HG03039 (cell line): ENCODE results near the gene CDKN1C.
"Not testable (repeated sequence)": the region's sequence is repeated elsewhere in the genome, so short reads cannot be mapped to it uniquely, and the experiment has no call there.

Experiments
- ATAC-seq: cut with Tn5 transposase; IDR thresholded peaks from one replicate; pipeline ENCODE4 v1.9.1; 2021; ENCODE audit warnings: mild to moderate bottlenecking, moderate library complexity; ENCODE audit not compliant: unreplicated experiment

CDKN1C gene

DNA sequence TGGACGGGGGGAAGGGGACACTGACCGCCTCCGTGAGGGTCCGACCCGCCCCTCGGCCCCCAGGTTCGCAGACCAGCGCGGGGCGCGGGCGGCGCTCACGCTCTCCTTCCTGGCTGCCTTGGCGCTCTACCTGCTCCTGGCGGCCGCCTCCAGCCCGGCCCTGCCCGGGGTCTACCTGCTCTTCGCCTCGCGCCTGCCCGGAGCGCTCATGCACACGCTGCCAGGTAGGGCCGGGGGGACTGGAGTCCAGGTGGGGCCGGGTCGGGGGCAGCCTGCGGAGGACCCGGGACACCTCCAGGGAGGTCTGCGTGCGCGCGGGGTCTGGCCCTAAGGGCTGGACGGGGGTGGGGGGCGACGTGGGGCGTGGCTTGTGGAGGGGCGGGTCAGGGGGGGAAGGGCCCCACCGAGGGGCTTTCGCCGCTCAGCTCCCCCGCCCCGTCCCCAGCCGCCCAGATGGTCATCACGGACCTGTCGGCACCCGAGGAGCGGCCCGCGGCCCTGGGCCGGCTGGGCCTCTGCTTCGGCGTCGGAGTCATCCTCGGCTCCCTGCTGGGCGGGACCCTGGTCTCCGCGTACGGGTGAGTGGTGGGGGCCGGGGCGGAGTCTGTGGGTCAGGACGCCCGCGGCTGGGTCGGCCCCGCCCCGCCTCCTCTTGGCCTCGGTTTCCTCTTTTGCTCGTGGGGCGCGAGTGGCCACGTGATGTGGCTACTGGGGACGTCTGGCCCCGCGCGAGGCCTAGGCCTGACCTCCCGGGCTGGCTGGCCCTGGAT is 23.7 kb upstream of the CDKN1C start:
- ATAC-seq, result no peak

DNA sequence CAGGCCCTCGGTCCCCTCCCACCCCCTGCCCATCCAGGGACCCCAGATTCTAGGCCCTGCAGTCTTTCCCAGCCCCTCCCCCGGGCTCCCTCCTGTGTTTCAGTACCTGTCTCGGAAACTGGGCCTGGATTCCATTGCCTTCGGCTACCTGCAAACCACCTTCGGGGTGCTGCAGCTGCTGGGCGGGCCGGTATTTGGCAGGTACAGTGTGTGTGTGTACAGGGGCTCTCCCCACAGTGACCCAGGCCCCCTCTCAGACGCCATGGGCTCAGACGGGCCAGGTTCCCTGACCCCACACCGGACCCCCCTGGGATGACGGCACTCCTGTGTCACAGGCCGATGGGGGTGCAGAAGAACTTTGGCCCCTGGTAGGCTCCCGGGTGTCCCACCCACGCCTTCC is 22.6 kb upstream of the CDKN1C start:
- ATAC-seq, result no peak

DNA sequence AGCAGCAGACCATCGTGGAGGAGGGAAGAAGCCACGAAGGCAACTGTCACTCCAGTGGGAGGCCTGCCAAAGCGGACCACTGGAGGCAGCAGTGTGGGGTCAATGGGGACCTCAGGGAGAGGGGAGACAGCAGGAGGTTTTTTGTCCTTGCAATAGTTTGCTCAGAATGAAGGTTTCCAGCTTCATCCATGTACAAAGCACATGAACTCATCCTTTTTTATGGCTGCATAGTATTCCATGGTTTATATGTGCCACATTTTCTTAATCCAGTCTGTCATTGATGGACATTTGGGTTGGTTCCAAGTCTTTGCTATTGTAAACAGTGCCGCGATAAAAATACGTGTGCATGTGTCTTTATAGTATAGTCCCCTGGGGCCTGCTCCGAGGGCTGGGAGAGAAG is 19.7 kb upstream of the CDKN1C start:
- ATAC-seq, result not testable (repeated sequence)

- no peak for ATAC-seq
Observed at GRCh38 chr11:2904153-2905052, 18.8 kb upstream of the CDKN1C start.

DNA sequence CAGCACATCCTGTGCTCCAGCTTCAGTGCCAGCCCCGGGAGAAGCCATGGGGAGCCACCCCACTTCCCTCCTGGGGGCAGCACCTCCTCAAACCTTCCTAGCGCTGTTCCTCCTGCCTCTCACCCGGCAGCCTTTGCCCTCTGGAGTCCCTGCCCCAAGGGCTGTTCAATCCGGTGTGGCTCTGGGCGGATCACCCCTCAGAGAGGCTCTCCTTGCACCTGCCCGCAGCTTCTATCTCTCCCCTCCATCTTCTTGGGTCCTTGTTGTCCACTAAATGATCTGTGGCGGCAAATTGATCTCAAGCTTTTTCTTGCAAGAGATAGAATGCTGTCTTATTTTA is 18.1 kb upstream of the CDKN1C start:
- ATAC-seq, result no peak

DNA sequence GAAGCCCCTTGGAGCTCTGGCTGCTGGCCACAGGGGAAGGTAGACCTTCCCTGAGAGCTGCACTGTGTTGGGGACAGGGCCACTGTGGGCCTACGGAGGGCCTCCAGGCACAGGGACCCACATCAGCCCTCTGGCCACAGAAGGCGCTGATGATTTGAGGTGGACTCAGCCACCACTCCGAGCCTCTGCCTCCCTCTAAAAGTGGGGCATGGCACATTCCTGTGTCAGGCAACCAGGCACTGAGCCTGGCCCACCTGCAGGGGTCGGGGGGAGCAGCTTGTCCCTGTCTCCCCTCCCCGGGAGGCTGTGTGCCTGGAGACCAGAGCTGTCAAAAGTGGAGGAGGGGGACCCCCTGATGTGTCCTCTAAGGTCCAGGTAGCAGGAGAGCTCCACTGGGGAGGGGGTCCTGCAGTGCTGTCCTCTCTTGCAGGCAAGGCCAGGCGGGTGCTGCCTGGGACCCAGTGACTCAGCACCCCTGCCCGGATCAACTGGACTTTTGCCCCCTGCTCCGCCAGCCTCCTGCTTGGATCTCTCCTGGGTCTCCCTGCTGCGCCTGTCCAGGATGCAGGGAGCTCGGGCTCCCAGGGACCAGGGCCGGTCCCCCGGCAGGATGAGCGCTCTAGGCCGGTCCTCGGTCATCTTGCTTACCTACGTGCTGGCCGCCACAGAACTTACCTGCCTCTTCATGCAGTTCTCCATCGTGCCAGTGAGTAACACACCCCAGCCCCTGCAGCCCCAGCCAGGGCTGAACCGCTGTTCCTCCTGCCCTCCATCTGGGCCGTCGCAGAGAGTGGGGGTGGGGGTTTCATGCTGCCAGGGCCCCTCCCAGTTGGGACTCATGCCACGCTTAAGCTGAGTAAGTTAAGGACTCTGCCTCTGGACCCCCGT is 17.5 kb upstream of the CDKN1C start:
- no peak for ATAC-seq

GRCh38 chr11:2901854-2902783 is 16.5 kb upstream of the CDKN1C start:
- peak; percentile 91 for ATAC-seq

GRCh38 chr11:2901196-2901796 is 15.7 kb upstream of the CDKN1C start:
- no peak for ATAC-seq

DNA sequence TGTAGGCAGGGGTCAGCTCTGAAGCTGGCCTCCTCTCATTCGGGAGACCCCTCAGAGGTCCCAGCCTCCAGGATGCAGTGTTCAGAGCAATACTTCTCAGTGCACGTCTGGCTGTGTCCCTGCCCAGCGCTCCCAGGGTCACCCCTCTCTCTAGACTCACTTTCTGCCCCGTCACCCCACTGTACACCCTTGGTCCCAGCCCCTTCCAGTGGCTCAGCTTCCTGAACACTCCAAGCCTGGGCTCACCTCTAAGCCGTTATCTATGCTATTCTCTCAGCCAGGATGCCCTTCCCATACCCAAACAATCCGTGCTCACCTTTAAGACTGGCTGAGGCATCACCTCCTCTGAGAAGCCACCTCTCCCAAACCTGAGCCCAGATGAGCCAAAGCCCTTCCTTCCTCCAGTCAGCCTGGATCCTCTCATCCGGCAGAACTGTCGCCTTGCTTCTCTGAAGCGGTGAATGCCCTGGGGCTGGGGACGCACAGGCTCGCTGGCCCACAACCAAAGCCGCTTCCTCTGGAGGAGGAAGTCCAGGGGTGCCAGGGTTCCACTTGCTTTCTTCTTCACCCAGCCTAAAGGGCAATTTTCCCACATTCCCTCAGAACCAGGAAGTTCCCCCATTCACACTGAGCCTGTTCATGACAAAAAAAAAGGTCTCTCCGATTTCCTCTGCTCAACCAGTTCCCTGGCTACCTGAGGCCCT is 13.7 kb upstream of the CDKN1C start:
- ATAC-seq, result no peak

DNA sequence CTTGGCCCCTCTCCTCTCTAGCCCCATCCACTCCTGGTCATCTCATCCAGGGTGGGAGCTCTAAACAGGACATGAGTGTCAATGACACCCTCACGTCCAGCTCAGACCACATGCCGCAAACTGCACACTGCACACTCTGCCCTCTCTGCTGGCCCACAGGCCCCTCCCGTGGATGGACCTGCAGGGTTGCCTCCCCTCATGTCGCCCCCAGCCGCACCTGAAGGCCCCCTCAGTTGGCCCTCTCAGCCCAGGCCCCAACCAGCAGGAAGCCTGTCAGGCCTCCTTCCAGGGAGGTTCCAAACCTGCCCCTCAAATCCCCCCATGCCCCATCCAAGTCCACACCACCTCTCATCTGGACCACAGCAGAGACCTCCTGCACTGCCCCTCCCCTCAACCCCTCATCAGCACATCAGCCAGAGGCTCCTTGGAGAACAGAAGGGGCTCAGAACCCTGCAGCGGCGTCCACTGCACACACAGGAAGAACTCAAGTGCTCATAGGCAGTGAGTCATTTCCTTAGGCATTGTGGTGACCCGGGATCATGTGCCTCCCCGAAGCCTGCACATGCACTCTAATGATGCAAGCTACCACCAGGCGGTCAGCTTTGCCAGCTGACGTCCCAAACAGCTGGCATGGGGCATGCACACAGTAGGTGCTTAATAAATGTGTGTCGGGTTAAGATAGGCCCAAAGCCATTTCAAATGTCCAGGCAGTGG is 12.9 kb upstream of the CDKN1C start:
- ATAC-seq, result no peak

DNA sequence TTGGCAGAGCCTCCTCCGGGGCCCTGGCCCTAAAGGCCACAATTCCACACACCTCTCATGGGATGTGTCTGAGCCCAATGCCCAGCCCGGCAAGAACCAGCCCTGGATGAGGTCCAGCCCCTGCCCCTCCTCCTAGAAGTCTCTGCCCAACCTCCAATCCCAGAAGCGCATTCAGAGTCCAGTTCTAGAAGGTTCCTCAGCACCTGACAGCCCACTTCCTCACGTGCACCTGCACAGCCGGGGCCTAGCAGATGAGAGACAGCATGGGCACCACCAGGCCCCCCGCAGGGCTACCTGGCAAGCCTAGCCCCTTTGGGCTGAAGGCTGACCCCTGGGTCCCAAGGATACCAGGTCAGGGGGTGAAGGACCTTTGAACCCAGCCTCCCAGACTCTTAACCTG is 11.5 kb upstream of the CDKN1C start:
- ATAC-seq, result no peak

GRCh38 chr11:2896047-2896446 is 10.5 kb upstream of the CDKN1C start:
- no peak for ATAC-seq

- no peak for ATAC-seq
Observed at GRCh38 chr11:2893935-2894334, 8.4 kb upstream of the CDKN1C start.

DNA sequence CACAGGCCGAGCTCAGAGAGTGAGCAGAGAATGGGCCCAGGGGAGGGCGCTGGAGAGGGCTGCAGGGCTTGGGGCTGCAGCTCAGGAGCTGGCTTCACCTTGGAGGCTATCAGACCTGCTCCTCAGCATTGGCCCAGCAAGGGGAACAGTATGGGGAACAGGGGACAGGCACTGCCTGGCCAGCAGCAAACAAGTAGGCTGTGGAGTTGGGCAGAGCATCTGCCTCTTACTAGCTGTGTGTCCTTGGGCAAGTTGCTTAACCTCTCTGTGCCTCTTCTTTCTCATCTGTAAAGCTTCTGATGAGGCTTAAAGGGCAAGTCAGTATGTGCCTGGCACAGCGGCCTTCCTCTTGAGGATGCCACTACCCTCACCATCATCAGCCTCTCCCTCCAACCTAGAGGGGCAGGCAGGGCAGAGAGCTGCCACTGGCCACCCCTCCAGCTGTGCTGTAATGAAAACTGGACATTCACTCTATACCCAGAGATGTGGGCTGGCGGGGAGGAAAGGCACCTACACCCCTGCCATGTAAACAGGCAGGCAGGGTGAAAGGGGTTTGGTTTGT is 7.5 kb upstream of the CDKN1C start:
- ATAC-seq, result no peak

DNA sequence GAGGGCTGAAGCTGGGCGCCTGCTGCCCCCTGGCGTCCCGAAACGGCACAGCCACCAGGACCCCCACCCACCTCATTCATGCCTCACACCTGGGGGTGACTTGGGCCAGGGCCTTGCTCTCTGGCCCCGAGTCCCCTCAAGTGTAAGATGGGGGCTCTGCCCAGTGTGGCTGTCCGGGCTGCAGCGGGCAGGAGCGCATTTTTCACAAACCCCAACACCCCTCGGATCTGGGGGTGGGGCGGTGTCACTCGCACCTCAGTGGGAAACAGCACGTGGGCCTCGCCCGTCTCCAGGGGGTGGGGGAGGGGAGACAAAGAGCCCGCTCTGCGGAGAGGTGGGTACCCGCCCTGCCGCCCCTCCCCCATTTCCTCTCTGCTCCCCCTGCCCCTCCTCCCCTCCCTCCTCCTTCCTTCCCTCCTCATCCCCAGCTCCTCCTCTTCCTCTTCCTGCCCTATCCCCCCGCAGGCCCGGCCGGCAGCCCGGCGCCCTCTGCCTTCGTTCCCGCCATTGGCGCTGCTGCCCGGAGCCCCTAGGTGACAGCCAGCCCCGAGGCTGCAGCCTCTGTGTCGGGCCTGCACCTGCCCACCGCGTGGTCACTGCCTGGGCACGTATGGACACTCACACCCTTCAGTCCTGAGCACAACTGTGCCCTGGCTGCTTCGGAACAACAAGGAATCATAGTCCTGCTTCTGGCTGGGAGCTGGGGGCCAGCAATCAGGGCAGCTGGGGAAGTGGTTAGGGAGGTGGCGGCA is 6.8 kb upstream of the CDKN1C start:
- no peak for ATAC-seq

GRCh38 chr11:2891326-2892214 is 6.0 kb upstream of the CDKN1C start:
- ATAC-seq, result no peak
